HepG2 (cell line): ENCODE results near the gene PRR36. TPM values are rescaled to one million over a fixed set of nuclear protein-coding genes. Genes with fewer than 3 reads are reported as not detected.

ENCODE experiments used
- ARID2 ChIP-seq: sonication (generic); formaldehyde crosslinking; IDR thresholded peaks from 2 replicates; pipeline ENCODE4 v1.8.1; 2022; ENCODE audit warnings: mild to moderate bottlenecking, missing genetic modification reagents, borderline replicate concordance
- ATM ChIP-seq: fragments of 450-650 bp; IDR thresholded peaks from 2 replicates; pipeline ENCODE4 v1.7.1; 2017; ENCODE audit warnings: mild to moderate bottlenecking, borderline replicate concordance
- BCL6 ChIP-seq: IDR thresholded peaks from 2 replicates; pipeline ENCODE4 v1.6.1; 2016; ENCODE audit warnings: missing genetic modification reagents, missing compliant biosample characterization
- CHD2 ChIP-seq: IDR thresholded peaks from 2 replicates; pipeline ENCODE4 v1.6.1; 2011; ENCODE audit warnings: low read depth, low read length, improper control_type of control experiment
- DMTF1 ChIP-seq: sonication (generic); formaldehyde crosslinking; IDR thresholded peaks from 2 replicates; pipeline ENCODE4 v1.4.0; 2020; ENCODE audit warnings: mild to moderate bottlenecking, missing genetic modification reagents
- GLI4 ChIP-seq: sonication (generic); formaldehyde crosslinking; IDR thresholded peaks from 2 replicates; pipeline ENCODE4 v1.5.1; 2020; ENCODE audit warnings: missing genetic modification reagents, mild to moderate bottlenecking, moderate library complexity, borderline replicate concordance
- GMEB1 ChIP-seq: sonication (generic); formaldehyde crosslinking; IDR thresholded peaks from 2 replicates; pipeline ENCODE4 v1.5.1; 2020; ENCODE audit warnings: missing genetic modification reagents, mild to moderate bottlenecking, borderline replicate concordance
- RBAK ChIP-seq: sonication (generic); formaldehyde crosslinking; IDR thresholded peaks from 2 replicates; pipeline ENCODE4 v1.5.1; 2020; ENCODE audit warnings: mild to moderate bottlenecking, missing genetic modification reagents
- SALL2 ChIP-seq: sonication (generic); formaldehyde crosslinking; IDR thresholded peaks from 2 replicates; pipeline ENCODE4 v1.8.1; 2023; ENCODE audit warnings: mild to moderate bottlenecking, missing genetic modification reagents, inconsistent platforms
- SSRP1 ChIP-seq: IDR thresholded peaks from 2 replicates; pipeline ENCODE4 v1.6.1; 2016; ENCODE audit warnings: control low read depth
- STAT5B ChIP-seq: sonication (generic); formaldehyde crosslinking; IDR thresholded peaks from 2 replicates; pipeline ENCODE4 v1.4.0; 2020; ENCODE audit warnings: missing genetic modification reagents
- ZFP62 ChIP-seq: sonication (generic); formaldehyde crosslinking; IDR thresholded peaks from 2 replicates; pipeline ENCODE4 v1.4.0; 2020; ENCODE audit warnings: missing genetic modification reagents
- ZNF224 ChIP-seq: sonication (generic); formaldehyde crosslinking; IDR thresholded peaks from 2 replicates; pipeline ENCODE4 v1.5.0; 2020; ENCODE audit warnings: mild to moderate bottlenecking, missing genetic modification reagents
- ZNF350 ChIP-seq: sonication (generic); formaldehyde crosslinking; IDR thresholded peaks from 2 replicates; pipeline ENCODE4 v1.4.0; 2020; ENCODE audit warnings: mild to moderate bottlenecking, low read depth, missing genetic modification reagents, borderline replicate concordance
- ZNF546 ChIP-seq: sonication (generic); formaldehyde crosslinking; conservative IDR thresholded peaks from 2 replicates; pipeline ENCODE4 v1.8.1; 2023; ENCODE audit warnings: mild to moderate bottlenecking, missing genetic modification reagents
- ZNF550 ChIP-seq: sonication (generic); formaldehyde crosslinking; IDR thresholded peaks from 2 replicates; pipeline ENCODE4 v1.4.0; 2020; ENCODE audit warnings: mild to moderate bottlenecking, missing genetic modification reagents, borderline replicate concordance
- ZNF580 ChIP-seq: IDR thresholded peaks from 2 replicates; pipeline ENCODE4 v1.6.1; 2016; ENCODE audit warnings: low read depth, borderline replicate concordance
- ZNF768 ChIP-seq: sonication (generic); formaldehyde crosslinking; IDR thresholded peaks from 2 replicates; pipeline ENCODE4 v1.4.0; 2020; ENCODE audit warnings: missing genetic modification reagents
- polyA plus RNA-seq, 8 experiments: library from polyadenylated mRNA; depleted of rRNA in 3 of 8; stranded (reverse) in 7 of 8; unstranded in 1 of 8; fragments of >200 nt; fragmentation: Illumina TruSeq in 4 of 8; extraction: Trizol in 4 of 8; gene quantifications; 2 replicates each; pipeline versions ENCODE4 v1.2.1 to v1.2.3, GENCODE V29; 2011 to 2016; ENCODE audit warnings: low read depth in 4 of 8, missing spikeins in 1 of 8, mixed read lengths in 1 of 8; ENCODE audit not compliant: insufficient read depth in 1 of 8
- total RNA-seq, 5 experiments: library from RNA; depleted of rRNA; stranded (reverse); fragments of >200 nt; fragmentation: Illumina TruSeq; extraction: Trizol; gene quantifications; 2 replicates each; pipeline ENCODE4 v1.2.3, GENCODE V29; 2016; ENCODE audit warnings: low read depth in 1 of 5
- TF ChIP-seq, protein P1 (sequence below): sonication (generic); formaldehyde crosslinking; IDR thresholded peaks from 2 replicates; pipeline ENCODE4 v1.4.0; 2020; ENCODE audit warnings: missing genetic modification reagents
- TF ChIP-seq, protein P2 (sequence below): IDR thresholded peaks from 2 replicates; pipeline ENCODE4 v1.6.1; 2016; ENCODE audit warnings: missing genetic modification reagents, missing compliant biosample characterization

The PRR36 gene
- total and polyA plus RNA-seq, 2 of the 13 experiments (the other 11 are each of a cell fraction or from before 2014, with no cell fraction given), result 0.07 to 0.17 TPM

GRCh38 chr19:7874076-7874896 is at the start of gene PRR36 (continued):
- TF ChIP-seq ZNF224 (no peak), RBAK (CRISPR knock-in tag) (no peak), ZFP62 (CRISPR knock-in tag) (no peak), ARID2 (CRISPR knock-in tag) (no peak), BCL6 (no peak), SALL2 (no peak), ZNF546 (CRISPR knock-in tag) (no peak), GLI4 (CRISPR knock-in tag) (0 out of 2 replicates have a peak, but pooled peaks have one; percentile 55), SSRP1 (no peak), GMEB1 (CRISPR knock-in tag) (no peak), ZNF580 (CRISPR knock-in tag) (no peak), DMTF1 (CRISPR knock-in tag) (no peak), ZNF550 (no peak), STAT5B (no peak), ATM (no peak), CHD2 (no peak), ZNF350 (CRISPR knock-in tag) (no peak; the same call in 1 of the 2 replicates), ZNF768 (CRISPR knock-in tag) (no peak)
- TF ChIP-seq, protein P1, sequence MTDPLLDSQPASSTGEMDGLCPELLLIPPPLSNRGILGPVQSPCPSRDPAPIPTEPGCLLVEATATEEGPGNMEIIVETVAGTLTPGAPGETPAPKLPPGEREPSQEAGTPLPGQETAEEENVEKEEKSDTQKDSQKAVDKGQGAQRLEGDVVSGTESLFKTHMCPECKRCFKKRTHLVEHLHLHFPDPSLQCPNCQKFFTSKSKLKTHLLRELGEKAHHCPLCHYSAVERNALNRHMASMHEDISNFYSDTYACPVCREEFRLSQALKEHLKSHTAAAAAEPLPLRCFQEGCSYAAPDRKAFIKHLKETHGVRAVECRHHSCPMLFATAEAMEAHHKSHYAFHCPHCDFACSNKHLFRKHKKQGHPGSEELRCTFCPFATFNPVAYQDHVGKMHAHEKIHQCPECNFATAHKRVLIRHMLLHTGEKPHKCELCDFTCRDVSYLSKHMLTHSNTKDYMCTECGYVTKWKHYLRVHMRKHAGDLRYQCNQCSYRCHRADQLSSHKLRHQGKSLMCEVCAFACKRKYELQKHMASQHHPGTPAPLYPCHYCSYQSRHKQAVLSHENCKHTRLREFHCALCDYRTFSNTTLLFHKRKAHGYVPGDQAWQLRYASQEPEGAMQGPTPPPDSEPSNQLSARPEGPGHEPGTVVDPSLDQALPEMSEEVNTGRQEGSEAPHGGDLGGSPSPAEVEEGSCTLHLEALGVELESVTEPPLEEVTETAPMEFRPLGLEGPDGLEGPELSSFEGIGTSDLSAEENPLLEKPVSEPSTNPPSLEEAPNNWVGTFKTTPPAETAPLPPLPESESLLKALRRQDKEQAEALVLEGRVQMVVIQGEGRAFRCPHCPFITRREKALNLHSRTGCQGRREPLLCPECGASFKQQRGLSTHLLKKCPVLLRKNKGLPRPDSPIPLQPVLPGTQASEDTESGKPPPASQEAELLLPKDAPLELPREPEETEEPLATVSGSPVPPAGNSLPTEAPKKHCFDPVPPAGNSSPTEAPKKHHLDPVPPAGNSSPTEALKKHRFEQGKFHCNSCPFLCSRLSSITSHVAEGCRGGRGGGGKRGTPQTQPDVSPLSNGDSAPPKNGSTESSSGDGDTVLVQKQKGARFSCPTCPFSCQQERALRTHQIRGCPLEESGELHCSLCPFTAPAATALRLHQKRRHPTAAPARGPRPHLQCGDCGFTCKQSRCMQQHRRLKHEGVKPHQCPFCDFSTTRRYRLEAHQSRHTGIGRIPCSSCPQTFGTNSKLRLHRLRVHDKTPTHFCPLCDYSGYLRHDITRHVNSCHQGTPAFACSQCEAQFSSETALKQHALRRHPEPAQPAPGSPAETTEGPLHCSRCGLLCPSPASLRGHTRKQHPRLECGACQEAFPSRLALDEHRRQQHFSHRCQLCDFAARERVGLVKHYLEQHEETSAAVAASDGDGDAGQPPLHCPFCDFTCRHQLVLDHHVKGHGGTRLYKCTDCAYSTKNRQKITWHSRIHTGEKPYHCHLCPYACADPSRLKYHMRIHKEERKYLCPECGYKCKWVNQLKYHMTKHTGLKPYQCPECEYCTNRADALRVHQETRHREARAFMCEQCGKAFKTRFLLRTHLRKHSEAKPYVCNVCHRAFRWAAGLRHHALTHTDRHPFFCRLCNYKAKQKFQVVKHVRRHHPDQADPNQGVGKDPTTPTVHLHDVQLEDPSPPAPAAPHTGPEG (CRISPR knock-in tag), result no peak
- TF ChIP-seq, protein P2, sequence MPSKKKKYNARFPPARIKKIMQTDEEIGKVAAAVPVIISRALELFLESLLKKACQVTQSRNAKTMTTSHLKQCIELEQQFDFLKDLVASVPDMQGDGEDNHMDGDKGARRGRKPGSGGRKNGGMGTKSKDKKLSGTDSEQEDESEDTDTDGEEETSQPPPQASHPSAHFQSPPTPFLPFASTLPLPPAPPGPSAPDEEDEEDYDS (CRISPR knock-in tag), result no peak
